Uterus (tissue), 4 donors: ENCODE measurements around the gene NPIPB13. TPM values are rescaled to one million over a fixed set of nuclear protein-coding genes. Genes with fewer than 3 reads are reported as not detected.

Source experiments
- small RNA-seq: library from RNA; depleted of rRNA; stranded (forward); fragments of <200 nt; gene quantifications from one replicate; pipeline ENCODE3, GENCODE V24; 2016
- total RNA-seq, 4 donors: library from RNA; depleted of rRNA in 3 of 4; stranded (reverse); fragments of >200 nt in 3 of 4; gene quantifications; one replicate each; pipeline versions ENCODE4 v1.1.0 to v1.2.4, GENCODE V29; 2014 to 2023
- donor health status: DM: yes; HTN: yes; CAD: no.

NPIPB13 gene
- total RNA-seq, 4 donors from 2014 or later, result 1.9 to 38.5 (median 13.5) TPM

Small RNAs within 50 kb of the gene (small RNA-seq; reads per million reads assigned to genes)
- not detected for gene AC106782.4

Other genes starting within 250 kb of the NPIPB13 start
- gene DOC2A, start 237.5 kb downstream of the NPIPB13 start, total RNA-seq, result 1 to 10 TPM in 3 of 4 donors, not detected in 1; 1.0 to 2.6 (median 1.8) TPM
- gene C16orf92, start 225.3 kb downstream of the NPIPB13 start, total RNA-seq, result not detected
- gene TLCD3B, start 217.2 kb downstream of the NPIPB13 start, total RNA-seq, result under 1 TPM in 1 of 4 donors, not detected in 3; 0.62 TPM
- gene ALDOA, start 182.7 kb downstream of the NPIPB13 start, total RNA-seq, result 100 to 1,000 TPM; 175 to 905 (median 489) TPM
- 10 to 100 TPM; 15.6 to 78.5 (median 64.5) TPM for gene PPP4C, start 172.5 kb downstream of the NPIPB13 start, total RNA-seq
- gene TBX6, start 156.6 kb downstream of the NPIPB13 start, total RNA-seq, result 1 to 10 TPM in 1 of 4 donors, under 1 TPM in 1, not detected in 2; 0.21 to 1.3 TPM
- gene YPEL3, start 152.3 kb downstream of the NPIPB13 start, total RNA-seq, result 100 to 1,000 TPM in 1 of 4 donors, 10 to 100 TPM in 2, 1 to 10 TPM in 1; 9.2 to 158 (median 36.4) TPM
- gene GDPD3, start 134.9 kb downstream of the NPIPB13 start, total RNA-seq, result 10 to 100 TPM in 1 of 4 donors, 1 to 10 TPM in 2, not detected in 1; 1.4 to 16.7 (median 2.3) TPM
- gene MAPK3, start 125.3 kb downstream of the NPIPB13 start, total RNA-seq, result 100 to 1,000 TPM in 1 of 4 donors, 10 to 100 TPM in 3; 19.9 to 143 (median 39.4) TPM
- 10 to 100 TPM; 12.7 to 30.5 (median 18.2) TPM for gene CORO1A, start 64.9 kb downstream of the NPIPB13 start, total RNA-seq
- 10 to 100 TPM in 2 of 4 donors, 1 to 10 TPM in 1, not detected in 1; 4.7 to 34.1 (median 27.5) TPM for gene BOLA2B, start 54.8 kb downstream of the NPIPB13 start, total RNA-seq
- gene SLX1A, start 54.6 kb downstream of the NPIPB13 start, total RNA-seq, result 100 to 1,000 TPM in 1 of 4 donors, 10 to 100 TPM in 3; 10.6 to 142 (median 41.0) TPM
- 10 to 100 TPM in 2 of 4 donors, 1 to 10 TPM in 2; 1.8 to 26.5 (median 9.5) TPM for gene SULT1A3, start 49.2 kb downstream of the NPIPB13 start, total RNA-seq
- 10 to 100 TPM; 27.9 to 74.7 (median 32.8) TPM for gene CD2BP2, start 106.8 kb upstream of the NPIPB13 start, total RNA-seq
- 10 to 100 TPM; 20.7 to 50.1 (median 29.9) TPM for gene TBC1D10B, start 122.0 kb upstream of the NPIPB13 start, total RNA-seq
- 1 to 10 TPM in 1 of 4 donors, not detected in 3; 1.2 TPM for gene MYL11, start 126.3 kb upstream of the NPIPB13 start, total RNA-seq
- 1 to 10 TPM in 2 of 4 donors, not detected in 2; 1.0 to 5.3 TPM for gene SEPTIN1, start 134.1 kb upstream of the NPIPB13 start, total RNA-seq
- 10 to 100 TPM in 3 of 4 donors, 1 to 10 TPM in 1; 2.6 to 21.0 (median 12.7) TPM for gene ZNF48, start 146.9 kb upstream of the NPIPB13 start, total RNA-seq
- 10 to 100 TPM; 12.2 to 75.3 (median 25.6) TPM for gene ZNF771, start 159.1 kb upstream of the NPIPB13 start, total RNA-seq
- 10 to 100 TPM; 10.2 to 51.5 (median 28.7) TPM for gene DCTPP1, start 181.6 kb upstream of the NPIPB13 start, total RNA-seq
- gene SEPHS2, start 197.4 kb upstream of the NPIPB13 start, total RNA-seq, result 10 to 100 TPM; 13.6 to 30.9 (median 17.1) TPM
- 1 to 10 TPM in 3 of 4 donors, not detected in 1; 3.6 to 5.6 (median 4.7) TPM for gene ITGAL, start 224.3 kb upstream of the NPIPB13 start, total RNA-seq